ENCODE results near the gene RRH.

DNA sequence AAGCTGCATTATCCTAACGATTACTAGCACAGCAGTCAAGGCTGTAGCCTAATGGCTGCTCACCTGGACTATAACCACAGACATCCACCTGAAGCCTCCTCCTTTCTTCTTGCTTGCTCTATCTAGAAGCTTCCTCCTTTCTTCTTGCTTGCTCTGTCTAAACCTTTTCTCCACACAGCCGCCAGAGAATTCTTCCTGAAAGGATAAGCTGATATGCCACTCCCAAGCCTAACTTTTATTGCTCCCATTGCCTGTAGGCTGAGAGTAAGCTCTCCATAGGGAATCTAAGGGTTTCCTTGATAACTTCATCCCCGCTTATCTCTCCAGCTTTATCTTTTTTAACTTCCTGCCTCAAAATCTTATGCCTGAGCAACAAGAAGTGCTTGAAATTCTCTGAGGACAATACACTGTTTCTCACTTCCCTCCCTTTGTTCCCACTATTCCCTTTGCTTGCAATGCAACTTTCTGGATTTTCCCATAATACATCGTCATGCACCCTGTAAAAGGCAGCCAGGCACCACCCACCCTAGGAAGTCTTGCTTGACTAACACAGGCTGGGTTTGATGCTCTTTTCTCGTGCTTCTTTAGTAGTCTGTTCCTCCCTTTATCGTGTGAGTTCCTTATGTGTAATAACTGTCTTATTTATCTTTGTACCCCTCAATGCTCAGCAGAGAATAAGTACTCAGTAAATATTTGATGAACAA lies 18.8 kb downstream of the RRH start:
- TF ChIP-seq, protein P1, sequence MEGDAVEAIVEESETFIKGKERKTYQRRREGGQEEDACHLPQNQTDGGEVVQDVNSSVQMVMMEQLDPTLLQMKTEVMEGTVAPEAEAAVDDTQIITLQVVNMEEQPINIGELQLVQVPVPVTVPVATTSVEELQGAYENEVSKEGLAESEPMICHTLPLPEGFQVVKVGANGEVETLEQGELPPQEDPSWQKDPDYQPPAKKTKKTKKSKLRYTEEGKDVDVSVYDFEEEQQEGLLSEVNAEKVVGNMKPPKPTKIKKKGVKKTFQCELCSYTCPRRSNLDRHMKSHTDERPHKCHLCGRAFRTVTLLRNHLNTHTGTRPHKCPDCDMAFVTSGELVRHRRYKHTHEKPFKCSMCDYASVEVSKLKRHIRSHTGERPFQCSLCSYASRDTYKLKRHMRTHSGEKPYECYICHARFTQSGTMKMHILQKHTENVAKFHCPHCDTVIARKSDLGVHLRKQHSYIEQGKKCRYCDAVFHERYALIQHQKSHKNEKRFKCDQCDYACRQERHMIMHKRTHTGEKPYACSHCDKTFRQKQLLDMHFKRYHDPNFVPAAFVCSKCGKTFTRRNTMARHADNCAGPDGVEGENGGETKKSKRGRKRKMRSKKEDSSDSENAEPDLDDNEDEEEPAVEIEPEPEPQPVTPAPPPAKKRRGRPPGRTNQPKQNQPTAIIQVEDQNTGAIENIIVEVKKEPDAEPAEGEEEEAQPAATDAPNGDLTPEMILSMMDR (IDR thresholded peaks at IDR 0.05), result no peak
- no peak for TF ChIP-seq POLR2A (IDR thresholded peaks at IDR 0.05)

Data from lower leg skin (tissue), 3 donors.